Calu3 (cell line): ENCODE measurements around the gene RAPSN. TPM values are rescaled to one million over a fixed set of nuclear protein-coding genes. Genes with fewer than 3 reads are reported as not detected.

ENCODE experiments used
- Bru-seq: library from RNA; stranded (reverse); fragments of 400-500 nt; gene quantifications from one replicate; lab custom pipeline; 2021; lab: Mats Ljungman, UMichigan
- BruChase-seq, 2 experiments: library from RNA; stranded (reverse); fragments of 400-500 nt; gene quantifications; one replicate each; lab custom pipeline; 2021; lab: Mats Ljungman, UMichigan
- BruUV-seq: library from RNA; stranded (reverse); fragments of 400-500 nt; replicated peaks from 2 replicates; lab custom pipeline; 2021; lab: Mats Ljungman, UMichigan
- CTCF ChIA-PET: fragments of 300-600 bp; sonication (Branson Sonifier 250); formaldehyde crosslinking; loops from one replicate; lab custom pipeline; 2022; ENCODE audit warnings: antibody characterized with exemption; lab: Charles Lee
- DNase-seq: peaks from one replicate; pipeline ENCODE4 v3.0.0; 2022
- H3K27ac Mint-ChIP-seq: one replicate; pipeline ENCODE4 v1.8.0; 2022; ENCODE audit warnings: mixed read lengths; ENCODE audit not compliant: unreplicated experiment
- H3K27me3 Mint-ChIP-seq: one replicate; pipeline ENCODE4 v1.8.0; 2022; ENCODE audit warnings: mixed read lengths; ENCODE audit not compliant: unreplicated experiment
- H3K36me3 Mint-ChIP-seq: one replicate; pipeline ENCODE4 v1.8.0; 2022; ENCODE audit warnings: mild to moderate bottlenecking, moderate library complexity, mixed read lengths; ENCODE audit not compliant: insufficient read depth, unreplicated experiment
- H3K4me1 Mint-ChIP-seq: one replicate; pipeline ENCODE4 v1.8.0; 2022; ENCODE audit warnings: mild to moderate bottlenecking, low read depth, mixed read lengths; ENCODE audit not compliant: unreplicated experiment
- H3K4me3 Mint-ChIP-seq: one replicate; pipeline ENCODE4 v1.8.0; 2022; ENCODE audit warnings: mild to moderate bottlenecking, low read depth, moderate library complexity, mixed read lengths; ENCODE audit not compliant: unreplicated experiment
- H3K9me3 Mint-ChIP-seq: one replicate; pipeline ENCODE4 v1.8.0; 2022; ENCODE audit warnings: low read depth, mixed read lengths; ENCODE audit not compliant: unreplicated experiment
- intact Hi-C: fragments of 100-400 bp; cut with micrococcal nuclease; formaldehyde crosslinking; loops from one replicate; pipeline ENCODE4 v1.10.0; 2022; ENCODE audit not compliant: unreplicated experiment
- long read RNA-seq: library from polyadenylated mRNA; stranded (forward); transcript quantifications from one replicate; pipeline ENCODE4 v2.0.0, GENCODE V29; 2022
- total RNA-seq: library from RNA; stranded (reverse); gene quantifications from 2 replicates; pipeline ENCODE4 v1.2.3, GENCODE V29; 2022
- TF ChIP-seq, protein P1 (sequence below): fragments of 200-600 bp; IDR thresholded peaks from one replicate; pipeline ENCODE4 v1.8.0; 2022; ENCODE audit warnings: antibody characterized with exemption; ENCODE audit not compliant: unreplicated experiment

Gene RAPSN
- total RNA-seq, result 1.8 and 3.6 TPM in 2 replicates
- Bru-seq, nascent RNA, result percentile 59 among the genes with signal in this experiment
- percentile 78 among the genes with signal in this experiment for BruChase-seq, experiment 1, labeled RNA remaining after a 6-hour chase
- percentile 78 among the genes with signal in this experiment for BruChase-seq, experiment 2, labeled RNA remaining after a 2-hour chase
- long read RNA-seq, result 0 reads

DNA sequence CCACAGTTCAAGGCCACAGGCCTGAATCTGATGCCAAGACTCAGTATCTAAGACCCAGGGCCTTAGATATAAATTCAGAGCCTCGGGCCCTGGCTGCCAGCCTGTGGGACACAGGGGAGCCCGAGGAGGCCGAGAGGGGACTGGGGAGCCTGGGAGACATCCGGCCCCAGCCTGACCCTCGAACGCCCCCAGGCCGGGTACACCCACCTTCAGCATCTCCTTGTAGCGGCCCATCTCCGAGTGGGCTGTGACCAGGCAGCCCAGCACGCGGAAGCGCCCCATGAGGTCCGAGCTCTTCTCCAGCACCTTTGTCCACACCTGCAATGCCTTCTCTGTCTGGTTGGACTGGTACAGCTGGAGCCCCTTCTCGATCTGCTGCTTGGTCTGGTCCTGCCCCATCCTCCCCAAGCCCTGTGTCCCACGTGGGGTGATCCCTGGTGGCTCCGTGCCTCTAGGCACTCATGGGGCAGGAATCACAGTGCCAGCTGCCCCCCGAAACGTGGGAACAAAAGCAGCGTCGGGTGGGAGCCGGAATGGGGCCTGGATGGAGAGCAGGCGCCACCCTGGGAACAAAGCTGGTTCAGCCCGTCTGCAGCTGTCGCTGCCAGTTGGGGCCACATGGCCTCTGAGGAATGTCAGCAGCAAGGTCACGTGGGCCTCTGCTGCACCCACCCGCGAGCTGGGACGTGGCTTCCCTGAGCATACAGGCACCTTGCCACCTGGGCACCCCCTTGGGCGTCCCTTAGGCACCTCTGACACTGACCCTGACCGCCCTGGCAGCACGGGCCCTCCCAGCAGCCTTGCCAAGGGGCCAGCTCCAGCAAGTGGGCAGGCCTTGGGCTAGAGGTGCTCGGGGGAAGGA lies at the start of gene RAPSN:
TSS of gene RAPSN (minus strand) at position 571 of the 862 bp plus-strand sequence. CDS start at position 399, 172 bp downstream.
- Mint-ChIP-seq H3K4me1 (no peaks in the 10 kb centered on the region), H3K4me3 (no peak within 1 kb of the TSS), H3K9me3 (no peaks in the 10 kb centered on the region), H3K27ac (no peak within 1 kb of the TSS), H3K36me3 (peaks cover 19% of the 10 kb centered on the region), H3K27me3 (no peaks in the 10 kb centered on the region)
- CTCF ChIA-PET, result interaction anchor here (0.6 kb wide), 1 partner anchor 1817 kb away, joined by 3 read pairs; no protein-coding TSS in a partner anchor
- intact Hi-C loops, result no loop called here
- no peak for DNase-seq
- TF ChIP-seq, protein P1, sequence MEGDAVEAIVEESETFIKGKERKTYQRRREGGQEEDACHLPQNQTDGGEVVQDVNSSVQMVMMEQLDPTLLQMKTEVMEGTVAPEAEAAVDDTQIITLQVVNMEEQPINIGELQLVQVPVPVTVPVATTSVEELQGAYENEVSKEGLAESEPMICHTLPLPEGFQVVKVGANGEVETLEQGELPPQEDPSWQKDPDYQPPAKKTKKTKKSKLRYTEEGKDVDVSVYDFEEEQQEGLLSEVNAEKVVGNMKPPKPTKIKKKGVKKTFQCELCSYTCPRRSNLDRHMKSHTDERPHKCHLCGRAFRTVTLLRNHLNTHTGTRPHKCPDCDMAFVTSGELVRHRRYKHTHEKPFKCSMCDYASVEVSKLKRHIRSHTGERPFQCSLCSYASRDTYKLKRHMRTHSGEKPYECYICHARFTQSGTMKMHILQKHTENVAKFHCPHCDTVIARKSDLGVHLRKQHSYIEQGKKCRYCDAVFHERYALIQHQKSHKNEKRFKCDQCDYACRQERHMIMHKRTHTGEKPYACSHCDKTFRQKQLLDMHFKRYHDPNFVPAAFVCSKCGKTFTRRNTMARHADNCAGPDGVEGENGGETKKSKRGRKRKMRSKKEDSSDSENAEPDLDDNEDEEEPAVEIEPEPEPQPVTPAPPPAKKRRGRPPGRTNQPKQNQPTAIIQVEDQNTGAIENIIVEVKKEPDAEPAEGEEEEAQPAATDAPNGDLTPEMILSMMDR, result no peak
- no TSS peak for BruUV-seq

DNA sequence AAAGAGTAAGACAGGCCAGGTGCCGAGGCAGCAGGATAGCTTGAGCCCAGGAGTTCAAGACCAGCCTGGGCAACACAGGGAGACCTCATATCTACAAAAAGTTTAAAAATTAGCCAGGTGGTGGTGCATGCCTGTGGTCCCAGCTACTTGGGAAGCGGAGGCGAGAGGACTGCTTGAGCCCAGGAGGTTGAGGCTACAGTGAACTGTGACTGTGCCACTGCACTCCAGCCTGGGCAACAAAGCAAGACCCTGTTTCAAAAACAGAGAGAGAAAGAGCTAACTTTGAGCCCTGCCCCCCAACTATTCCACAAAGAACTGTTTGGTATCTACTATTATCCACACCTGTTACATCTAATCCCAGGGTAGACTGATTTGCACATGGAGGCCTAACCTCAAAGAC lies 49.2 kb upstream of the RAPSN start:
- peaks cover 2% of the 10 kb centered on the region for H3K36me3 Mint-ChIP-seq
- TF ChIP-seq, protein P1, result no peak
- BruUV-seq, result no TSS peak
- H3K27ac Mint-ChIP-seq, result no peak overlapping the region
- intact Hi-C loops, result no loop called here
- H3K4me3 Mint-ChIP-seq, result no peak overlapping the region
- no peaks in the 10 kb centered on the region for H3K9me3 Mint-ChIP-seq
- no peak for DNase-seq
- CTCF ChIA-PET, result interaction anchor here (0.6 kb wide), 2 partner anchors 10 to 53 kb away, joined by 3 to 5 read pairs; no protein-coding TSS in a partner anchor
- H3K4me1 Mint-ChIP-seq, result no peaks in the 10 kb centered on the region
- H3K27me3 Mint-ChIP-seq, result no peaks in the 10 kb centered on the region

- Mint-ChIP-seq H3K36me3 (peaks cover 6% of the 10 kb centered on the region), H3K27me3 (no peaks in the 10 kb centered on the region), H3K4me3 (no peak overlapping the region), H3K27ac (no peak overlapping the region), H3K9me3 (no peaks in the 10 kb centered on the region), H3K4me1 (no peaks in the 10 kb centered on the region)
- DNase-seq, result no peak
- TF ChIP-seq, protein P1, result no peak
- intact Hi-C loops, result no loop called here
- no TSS peak for BruUV-seq
- CTCF ChIA-PET, result no interaction called here
Observed at GRCh38 chr11:47496808-47497207, 47.9 kb upstream of the RAPSN start.

DNA sequence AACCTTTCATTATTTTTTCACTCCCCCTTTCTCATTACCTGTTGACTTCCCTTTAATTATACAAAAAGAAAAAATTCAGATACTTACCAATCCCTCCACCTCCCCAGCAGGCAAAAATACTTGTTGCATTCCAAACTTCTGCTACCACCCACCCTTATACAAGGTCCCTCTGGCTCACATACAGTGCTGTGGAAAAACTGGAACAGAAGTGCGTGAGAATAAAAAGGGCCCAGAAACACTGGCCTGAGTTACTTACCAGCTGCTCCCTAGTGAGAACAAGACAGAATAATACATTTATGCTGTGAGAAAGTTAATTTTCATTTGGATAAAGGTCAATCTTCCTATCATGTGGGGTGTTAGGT lies 46.9 kb upstream of the RAPSN start:
- H3K27me3 Mint-ChIP-seq, result no peaks in the 10 kb centered on the region
- CTCF ChIA-PET, result no interaction called here
- intact Hi-C loops, result no loop called here
- H3K4me3 Mint-ChIP-seq, result no peak overlapping the region
- peaks cover 6% of the 10 kb centered on the region for H3K36me3 Mint-ChIP-seq
- BruUV-seq, result no TSS peak
- DNase-seq, result no peak
- TF ChIP-seq, protein P1, result no peak
- no peaks in the 10 kb centered on the region for H3K9me3 Mint-ChIP-seq
- H3K4me1 Mint-ChIP-seq, result no peaks in the 10 kb centered on the region
- H3K27ac Mint-ChIP-seq, result no peak overlapping the region
